Nephron progenitor cell (in vitro differentiated cells): ENCODE results near the gene PSMC4.
A peak's percentile ranks its signal among the peaks of the same experiment; 100 is the strongest.

Source experiments
- DNase-seq: peaks from one replicate; pipeline ENCODE4 v3.0.0; 2021
- H3K27ac Mint-ChIP-seq: 2 replicates; pipeline ENCODE4 v1.8.0; 2021; ENCODE audit warnings: mild to moderate bottlenecking, moderate library complexity, mixed read lengths
- H3K27me3 Mint-ChIP-seq: 2 replicates; pipeline ENCODE4 v1.8.0; 2021; ENCODE audit warnings: mild to moderate bottlenecking, low read depth, mixed read lengths; ENCODE audit not compliant: poor library complexity
- H3K36me3 Mint-ChIP-seq: 2 replicates; pipeline ENCODE4 v1.8.0; 2021; ENCODE audit warnings: low read depth, mixed read lengths
- H3K4me1 Mint-ChIP-seq: 2 replicates; pipeline ENCODE4 v1.8.0; 2021; ENCODE audit warnings: mixed read lengths
- H3K4me3 Mint-ChIP-seq: 2 replicates; pipeline ENCODE4 v1.8.0; 2021; ENCODE audit warnings: mild to moderate bottlenecking, moderate library complexity, mixed read lengths
- H3K9me3 Mint-ChIP-seq: 2 replicates; pipeline ENCODE4 v1.8.0; 2021; ENCODE audit warnings: mild to moderate bottlenecking, moderate library complexity, mixed read lengths
- CTCF ChIP-seq: fragments of 200-600 bp; sonication (generic); IDR thresholded peaks from 2 replicates; pipeline ENCODE4 v1.5.0; 2021; ENCODE audit warnings: antibody characterized with exemption

PSMC4 gene

GRCh38 chr19:39927524-39928356 is 43.2 kb upstream of the PSMC4 start:
- no peaks in the 10 kb centered on the region for H3K36me3 Mint-ChIP-seq
- no peak for TF ChIP-seq CTCF
- no peak for DNase-seq
- peaks cover 11% of the 10 kb centered on the region for H3K9me3 Mint-ChIP-seq
- H3K4me1 Mint-ChIP-seq: no peaks in the 10 kb centered on the region
- H3K27me3 Mint-ChIP-seq: peaks cover 25% of the 10 kb centered on the region
- peak overlapping the region; percentile 32 for H3K27ac Mint-ChIP-seq
- no peak overlapping the region for H3K4me3 Mint-ChIP-seq

- TF ChIP-seq CTCF: no peak
- Mint-ChIP-seq H3K9me3 (peaks cover 11% of the 10 kb centered on the region), H3K27ac (peak overlapping the region; percentile 32), H3K4me3 (no peak overlapping the region), H3K36me3 (no peaks in the 10 kb centered on the region), H3K27me3 (peaks cover 21% of the 10 kb centered on the region), H3K4me1 (no peaks in the 10 kb centered on the region)
- no peak for DNase-seq
These were observed 42.6 kb upstream of the PSMC4 start for GRCh38 chr19:39928357-39928725.

GRCh38 chr19:39929750-39930149 is 41.2 kb upstream of the PSMC4 start:
- Mint-ChIP-seq H3K9me3 (peaks cover 11% of the 10 kb centered on the region), H3K36me3 (no peaks in the 10 kb centered on the region), H3K4me3 (no peak overlapping the region), H3K27ac (no peak overlapping the region), H3K27me3 (peaks cover 31% of the 10 kb centered on the region), H3K4me1 (no peaks in the 10 kb centered on the region)
- no peak for DNase-seq
- no peak for TF ChIP-seq CTCF

DNA sequence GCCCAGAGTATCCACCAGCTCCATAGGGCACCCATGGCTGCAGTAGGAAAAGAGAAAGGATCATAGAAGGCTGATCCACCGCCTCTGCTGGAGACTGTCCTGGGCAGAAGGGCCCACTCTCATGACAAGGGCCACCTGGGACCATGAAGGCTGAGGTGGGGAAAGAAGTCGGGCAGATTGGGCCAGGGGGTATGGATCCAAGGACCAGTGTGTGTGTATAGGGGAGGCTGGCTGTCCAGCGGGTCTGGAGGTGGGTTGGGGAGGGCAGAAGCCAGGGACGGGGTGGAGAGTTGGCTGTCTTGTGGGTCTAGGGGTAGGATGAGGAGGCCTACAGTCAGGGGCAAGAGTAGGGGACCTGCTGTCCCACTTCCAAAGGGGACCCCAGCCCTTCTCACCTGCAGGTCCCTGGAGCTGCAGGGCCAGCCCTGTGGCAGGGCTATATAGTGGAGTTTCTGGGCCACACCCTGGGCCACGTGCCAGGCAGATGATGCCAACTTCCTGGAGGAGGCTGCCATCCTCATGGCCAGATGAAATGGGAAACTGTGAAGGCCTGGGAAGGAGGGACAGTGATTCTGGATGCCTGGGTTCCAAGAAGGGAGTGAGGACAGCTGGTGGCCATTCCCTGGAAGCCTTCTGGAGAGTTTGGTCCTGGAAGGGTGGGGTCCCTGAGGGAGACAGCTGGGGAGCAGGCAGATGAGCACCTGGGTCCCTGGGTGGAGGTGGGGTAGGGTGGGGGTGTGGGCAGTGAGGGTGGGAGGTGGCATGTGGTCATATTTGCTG is 36.2 kb upstream of the PSMC4 start, which contains the start of gene FCGBP:
Gene FCGBP, minus strand, starts transcription at position 51 of the 780 bp plus-strand sequence.
- Mint-ChIP-seq H3K27ac (no peak within 1 kb of the TSS), H3K27me3 (peaks cover 53% of the 10 kb centered on the region), H3K9me3 (peaks cover 15% of the 10 kb centered on the region), H3K36me3 (no peaks in the 10 kb centered on the region), H3K4me1 (no peaks in the 10 kb centered on the region), H3K4me3 (no peak within 1 kb of the TSS)
- no peak for DNase-seq
- no peak for TF ChIP-seq CTCF

DNA sequence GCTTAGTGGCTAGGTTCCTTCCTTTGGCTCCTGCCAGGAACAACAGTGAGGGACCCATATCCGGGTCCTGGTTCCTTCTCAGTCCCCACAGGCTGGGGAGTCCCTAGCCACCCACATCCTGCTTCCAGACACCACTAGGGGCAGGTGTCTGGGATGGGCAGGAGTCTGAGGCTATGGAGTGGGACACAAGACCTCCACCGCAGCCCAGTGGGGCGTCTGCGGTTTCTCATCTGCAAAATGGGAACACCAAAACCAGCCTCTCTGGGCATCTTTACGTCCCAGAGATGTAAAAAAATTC is 35.7 kb upstream of the PSMC4 start:
- Mint-ChIP-seq H3K27ac (no peak overlapping the region), H3K4me1 (no peaks in the 10 kb centered on the region), H3K27me3 (peaks cover 48% of the 10 kb centered on the region), H3K9me3 (peaks cover 12% of the 10 kb centered on the region), H3K4me3 (no peak overlapping the region), H3K36me3 (no peaks in the 10 kb centered on the region)
- no peak for DNase-seq
- no peak for TF ChIP-seq CTCF
